NCI-H1436 treated with DMSO at 0.1 percent for 48 hours (cell line): ENCODE measurements around the gene KLK15.
"Not testable (repeated sequence)": the region's sequence is repeated elsewhere in the genome, so short reads cannot be mapped to it uniquely, and the experiment has no call there.

Source experiments
- DNase-seq: peaks from one replicate; lab custom pipeline; 2025; lab: John Stamatoyannopoulos, UW

The KLK15 gene

DNA sequence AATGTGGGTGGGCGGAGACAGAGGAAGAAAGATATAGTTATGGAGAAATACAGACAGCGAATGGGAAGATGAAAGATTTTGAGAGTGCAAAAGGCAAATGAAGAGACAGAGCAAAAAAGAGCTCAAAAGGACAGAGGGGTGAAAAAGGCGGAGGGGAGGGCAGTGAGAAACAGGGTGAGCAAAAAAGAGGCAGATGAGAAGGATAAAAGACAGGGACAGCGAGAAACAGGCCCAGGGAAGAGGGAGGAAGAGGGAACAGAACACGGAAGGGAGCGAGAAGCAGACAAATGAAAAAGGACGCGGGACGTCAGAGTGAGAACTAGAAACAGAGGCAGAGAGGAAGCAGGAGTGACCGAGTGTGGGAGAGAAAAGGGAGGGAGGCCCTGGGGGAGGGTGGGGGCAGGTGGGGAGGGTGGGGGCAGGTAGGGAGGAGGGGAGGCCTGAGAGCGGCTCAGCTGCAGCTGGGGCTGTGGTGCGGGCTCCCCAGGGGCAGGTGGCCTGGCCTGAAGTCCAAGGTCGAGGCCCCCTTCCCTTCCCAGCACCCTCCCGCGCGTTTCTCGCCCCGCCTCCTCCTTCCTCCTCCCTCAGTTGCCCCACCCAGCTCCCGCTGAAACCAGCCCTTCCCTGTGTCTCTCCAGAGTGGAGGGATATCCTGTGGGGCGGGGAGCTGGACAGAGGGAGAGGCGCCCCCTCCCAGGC lies 12.7 kb downstream of the KLK15 start:
- DNase-seq = no peak

DNA sequence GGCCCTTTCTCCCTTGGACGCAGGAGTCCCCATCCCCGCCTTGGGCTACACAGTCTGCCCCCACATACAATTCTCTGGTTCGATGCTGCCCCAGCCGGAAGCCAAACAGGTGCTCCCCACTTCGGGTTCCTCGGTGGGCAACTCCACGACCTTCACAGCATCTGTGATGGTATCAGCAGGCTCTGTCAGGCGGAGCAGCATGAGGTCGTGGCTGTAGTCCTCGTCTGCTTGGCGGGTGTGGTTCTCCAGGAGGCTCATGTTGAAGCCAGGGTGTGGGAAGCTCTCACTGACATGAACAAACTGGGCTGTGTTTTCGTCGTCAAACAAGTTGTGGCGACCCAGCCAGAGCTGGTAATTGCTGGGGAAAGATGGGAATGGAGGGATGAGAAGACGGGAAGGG lies 13.3 kb downstream of the KLK15 start:
- no peak for DNase-seq

DNA sequence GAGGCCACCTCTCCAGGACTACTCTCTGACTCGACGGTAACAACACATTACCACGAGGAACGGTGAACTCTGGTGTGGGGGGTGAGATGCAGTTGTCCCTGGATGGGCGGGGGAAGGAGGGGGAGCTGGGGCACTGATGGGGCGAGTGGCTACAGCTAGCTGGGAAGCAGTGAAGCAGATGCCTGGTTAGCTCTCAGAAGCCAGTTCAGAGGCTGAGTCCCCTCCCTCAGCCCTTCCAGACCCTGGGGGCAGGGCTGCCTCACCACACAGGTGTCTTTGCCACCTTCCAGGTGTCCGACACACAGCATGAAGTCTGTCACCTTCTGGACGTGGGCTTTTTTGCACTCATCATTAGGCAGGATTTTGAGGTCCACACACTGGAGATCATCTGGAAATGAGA lies 13.7 kb downstream of the KLK15 start:
- DNase-seq = no peak

DNA sequence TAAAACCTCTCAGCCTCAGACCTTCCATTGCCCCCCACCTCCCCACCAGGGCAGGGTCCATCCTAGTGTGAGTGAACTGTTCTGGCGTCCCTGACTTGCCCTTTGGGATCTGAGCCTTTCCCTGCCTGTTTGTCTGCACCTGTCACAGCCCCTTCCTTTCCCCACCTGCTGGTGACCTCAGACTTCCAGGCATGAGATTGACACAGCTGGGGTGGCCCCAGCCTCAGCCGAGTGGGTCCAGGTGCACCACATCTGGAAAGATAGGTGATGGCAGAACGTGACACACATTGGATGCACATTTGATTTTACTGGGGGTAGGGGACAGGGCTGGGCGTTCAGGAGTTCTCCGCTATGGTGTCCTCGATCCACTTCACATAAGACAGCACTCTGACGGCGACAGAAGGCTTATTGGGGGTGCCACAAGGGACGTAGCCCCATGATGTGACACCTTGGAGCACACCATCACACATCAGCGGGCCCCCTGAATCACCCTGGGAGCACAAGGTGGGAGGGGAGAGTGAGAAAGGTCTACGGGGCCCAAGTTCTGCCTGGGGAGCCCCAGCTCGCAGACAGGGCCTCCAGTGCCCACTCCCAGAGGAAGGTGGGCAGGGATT lies 14.4 kb downstream of the KLK15 start:
- DNase-seq = no peak

DNA sequence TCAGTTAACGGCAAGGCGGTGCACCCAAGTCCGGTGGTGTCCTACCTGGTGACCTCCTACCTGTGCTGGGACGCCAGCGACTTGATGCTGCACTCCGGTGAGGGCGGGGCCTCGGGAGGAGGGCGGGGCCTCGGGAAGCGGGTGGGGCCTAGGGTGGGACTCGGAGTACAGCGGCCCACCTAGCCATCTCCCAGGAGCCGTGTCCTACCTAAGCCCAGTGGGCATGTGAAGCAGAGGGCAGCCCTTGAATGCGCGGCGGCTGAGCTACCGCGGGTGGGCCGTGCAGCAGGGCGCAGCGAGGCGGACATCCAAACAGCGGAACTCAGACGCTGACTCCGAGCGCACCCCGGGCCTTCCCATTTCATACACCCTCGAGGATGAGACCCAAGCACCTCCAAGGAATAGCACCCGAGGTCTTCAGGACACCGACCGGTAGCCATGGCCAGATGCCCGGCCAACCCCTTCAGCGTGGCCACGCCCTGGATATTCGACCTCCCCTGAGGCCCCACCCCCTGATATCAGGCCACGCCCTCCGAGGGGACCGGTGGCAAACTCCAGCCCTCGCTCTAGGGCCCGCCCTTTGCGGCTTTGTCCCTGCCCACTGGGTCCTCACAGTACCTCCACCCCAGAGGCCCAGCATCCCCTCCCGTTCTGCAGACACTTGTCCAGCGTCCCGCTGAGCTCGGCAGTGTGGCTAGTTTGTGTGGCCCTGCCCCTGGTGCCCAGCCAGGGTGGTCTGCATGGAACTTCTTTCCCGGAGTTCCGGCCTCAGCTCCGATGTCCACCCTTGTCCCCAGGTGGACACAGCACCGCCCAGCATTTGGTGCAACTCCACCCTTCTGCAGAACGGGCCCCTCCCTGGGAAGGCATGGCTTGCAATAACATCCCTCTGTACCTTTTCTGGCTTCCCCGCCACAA lies 15.2 kb downstream of the KLK15 start:
- DNase-seq = no peak

DNA sequence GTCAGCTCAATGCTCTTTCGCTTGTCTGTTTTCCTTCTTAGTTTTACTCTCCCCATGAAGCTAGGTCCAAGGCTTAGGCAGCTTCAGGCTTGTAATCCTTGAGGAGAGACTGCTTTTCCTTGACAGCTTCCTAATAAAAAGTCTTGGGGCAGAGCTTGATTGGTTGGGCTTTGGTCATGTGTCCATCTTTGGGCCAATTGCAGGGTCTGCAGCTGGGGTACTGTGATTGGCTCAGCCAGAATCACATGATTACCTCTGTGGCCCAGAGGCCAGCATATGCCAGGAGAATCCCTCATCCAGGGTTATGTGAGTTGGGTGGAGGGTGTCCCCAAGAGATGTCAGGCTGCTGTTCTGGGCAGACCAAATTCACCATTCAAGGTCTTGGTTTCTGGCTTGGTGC lies 17.9 kb downstream of the KLK15 start:
- no peak for DNase-seq

DNA sequence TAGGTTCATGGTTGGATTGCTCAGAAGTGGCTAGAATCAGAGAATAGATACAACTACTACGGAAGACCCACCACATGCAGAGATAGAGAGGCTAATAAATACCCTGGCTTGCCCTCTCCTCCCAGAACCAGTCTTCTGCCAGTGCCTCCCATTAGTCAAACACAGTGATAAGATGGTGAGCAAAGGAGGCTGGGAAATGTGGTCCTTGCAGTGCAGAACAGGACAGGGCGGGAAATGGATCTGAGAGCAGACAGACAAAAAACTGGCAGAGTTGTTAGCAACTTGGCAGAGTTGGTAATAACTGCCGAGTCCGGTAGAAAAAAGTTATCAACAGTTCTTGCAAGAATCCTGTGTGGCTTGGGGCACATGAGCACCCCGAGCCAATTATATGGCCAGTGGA lies 18.5 kb downstream of the KLK15 start:
- DNase-seq = no peak

DNA sequence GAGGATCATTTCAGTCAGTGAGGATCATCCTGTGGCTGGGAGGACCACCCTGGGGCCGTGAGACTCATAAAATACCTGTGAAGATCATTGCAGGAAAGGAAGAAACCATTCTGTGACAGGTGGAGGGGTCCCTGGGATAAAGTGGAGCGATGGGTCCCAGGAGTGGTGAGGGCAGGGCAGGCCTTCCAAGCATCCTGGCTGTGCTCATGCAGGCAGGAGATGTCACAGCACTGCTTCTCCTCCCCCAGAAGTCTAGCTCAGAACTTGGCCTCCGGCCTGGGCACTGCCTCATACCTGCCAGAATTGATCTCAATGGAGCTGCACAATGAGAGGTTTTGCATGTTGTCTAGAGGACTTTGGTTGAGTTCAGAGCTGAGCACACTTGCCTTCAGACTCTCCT lies 20.9 kb downstream of the KLK15 start:
- no peak for DNase-seq

DNA sequence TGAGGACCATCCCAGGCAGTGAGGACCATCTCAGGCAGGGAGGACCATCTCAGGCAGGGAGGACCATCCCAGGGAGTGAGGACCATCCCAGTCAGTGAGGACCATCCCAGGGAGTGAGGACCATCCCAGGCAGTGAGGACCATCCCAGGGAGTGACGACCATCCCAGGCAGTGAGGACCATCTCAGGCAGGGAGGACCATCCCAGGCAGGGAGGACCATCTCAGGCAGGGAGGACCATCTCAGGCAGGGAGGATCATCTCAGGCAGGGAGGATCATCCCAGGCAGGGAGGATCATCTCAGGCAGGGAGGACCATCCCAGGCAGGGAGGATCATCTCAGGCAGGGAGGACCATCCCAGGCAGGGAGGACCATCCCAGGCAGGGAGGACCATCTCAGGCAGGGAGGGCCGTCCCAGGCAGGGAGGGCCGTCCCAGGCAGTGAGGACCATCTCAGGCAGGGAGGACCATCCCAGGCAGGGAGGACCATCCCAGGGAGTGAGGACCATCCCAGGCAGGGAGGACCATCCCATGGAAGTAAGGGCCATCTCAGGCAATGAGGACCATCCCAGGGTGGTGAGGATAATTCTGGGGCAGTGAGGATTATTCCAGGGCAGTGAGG lies 21.6 kb downstream of the KLK15 start:
- not testable (repeated sequence) for DNase-seq

DNA sequence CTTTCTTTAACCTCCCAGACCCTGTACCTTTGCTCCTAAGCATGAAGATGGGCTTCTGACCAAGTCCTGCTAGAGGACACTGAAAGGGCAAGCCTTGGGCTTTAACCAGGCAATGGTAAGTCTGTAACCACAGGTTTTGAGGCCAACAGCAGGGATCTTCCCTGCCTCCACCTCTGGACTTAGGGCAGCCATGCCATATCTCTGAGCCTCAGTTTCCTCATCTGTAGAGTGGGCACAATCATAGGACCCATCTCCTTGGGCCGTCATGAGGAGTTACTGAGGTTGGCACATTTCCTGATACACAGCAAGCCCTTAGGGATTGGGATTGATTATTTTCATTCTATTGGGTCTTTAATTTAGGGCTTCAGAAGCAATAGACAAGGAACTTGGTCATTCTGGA lies 24.5 kb downstream of the KLK15 start:
- DNase-seq = no peak

DNA sequence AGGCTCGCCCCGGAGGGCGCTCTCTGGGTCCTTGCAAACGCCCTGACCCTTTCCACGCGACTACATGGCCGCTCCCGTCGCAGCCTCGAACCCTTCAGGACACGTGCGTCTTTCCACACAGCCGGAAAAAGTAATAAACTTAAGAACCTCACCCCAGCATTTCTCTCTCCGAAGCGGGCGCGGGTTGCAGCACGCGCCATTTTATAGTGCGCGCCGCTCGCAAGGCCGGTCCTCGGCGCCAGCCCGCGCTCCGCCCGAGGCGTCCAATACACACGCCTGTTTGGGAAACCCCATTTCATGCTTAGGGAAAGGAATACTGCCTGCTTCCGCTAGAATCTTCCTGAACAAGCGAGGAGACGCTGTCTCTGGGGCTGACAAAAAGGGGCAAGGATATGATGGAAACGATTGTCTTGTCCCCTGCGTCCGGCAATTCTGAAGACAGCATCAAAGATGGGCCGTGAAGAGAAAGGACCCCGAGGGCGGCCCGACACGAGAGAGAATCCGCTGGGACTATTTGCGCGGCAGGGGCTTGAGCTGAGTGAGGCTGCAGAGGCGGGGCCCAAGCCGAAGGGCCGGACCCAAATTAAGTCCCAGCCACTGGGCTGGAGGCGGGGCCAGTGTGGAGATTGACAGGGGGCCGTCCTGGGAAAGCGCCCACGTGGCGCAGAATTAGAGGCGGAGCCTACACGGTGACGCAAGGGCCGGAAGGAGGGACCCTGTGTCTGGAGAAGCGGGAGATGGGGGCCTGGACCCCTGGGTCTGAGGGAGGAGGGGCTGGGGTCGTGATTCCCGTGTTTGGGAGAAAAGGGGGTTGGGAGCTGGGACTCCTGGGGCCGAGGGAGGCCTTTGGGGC lies 28.7 kb downstream of the KLK15 start:
- peak; percentile 94 for DNase-seq

DNA sequence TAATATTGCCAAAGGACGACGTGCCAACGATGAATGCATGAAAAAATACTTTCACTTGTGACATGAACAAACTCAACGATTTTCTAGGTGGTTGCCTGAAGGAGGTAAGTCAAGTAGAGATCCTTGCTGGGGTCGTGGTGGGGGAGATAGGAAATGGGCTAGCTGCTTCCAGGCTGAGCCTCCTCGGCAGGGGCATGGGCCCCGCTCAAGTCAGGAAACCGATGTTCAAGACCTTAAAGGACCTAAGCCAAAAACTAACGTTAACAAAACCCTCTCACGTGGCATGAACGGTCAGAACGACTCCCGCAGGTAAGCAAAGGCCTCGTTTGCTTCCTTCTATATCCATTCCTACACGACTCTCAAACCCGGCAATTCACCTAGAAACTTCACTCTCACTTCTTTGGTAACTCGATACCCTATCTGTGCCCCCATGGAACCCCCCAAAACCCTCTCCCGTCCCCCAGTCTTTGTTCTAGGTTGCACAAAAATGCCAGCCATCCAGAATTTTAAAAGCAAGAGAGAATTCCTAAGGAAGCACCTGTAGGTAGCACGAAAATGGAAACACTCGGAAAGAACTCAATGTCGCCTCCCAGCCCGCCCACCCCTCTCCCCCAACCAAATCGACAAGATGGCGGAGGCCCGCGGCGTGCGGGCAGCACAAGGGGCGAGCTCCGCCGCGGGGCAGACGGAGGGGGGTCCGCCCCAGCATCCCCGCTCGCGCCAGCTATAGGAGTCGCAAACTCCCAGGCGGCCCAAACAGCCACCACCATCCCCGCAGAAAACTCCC lies 29.5 kb downstream of the KLK15 start:
- no peak for DNase-seq

DNA sequence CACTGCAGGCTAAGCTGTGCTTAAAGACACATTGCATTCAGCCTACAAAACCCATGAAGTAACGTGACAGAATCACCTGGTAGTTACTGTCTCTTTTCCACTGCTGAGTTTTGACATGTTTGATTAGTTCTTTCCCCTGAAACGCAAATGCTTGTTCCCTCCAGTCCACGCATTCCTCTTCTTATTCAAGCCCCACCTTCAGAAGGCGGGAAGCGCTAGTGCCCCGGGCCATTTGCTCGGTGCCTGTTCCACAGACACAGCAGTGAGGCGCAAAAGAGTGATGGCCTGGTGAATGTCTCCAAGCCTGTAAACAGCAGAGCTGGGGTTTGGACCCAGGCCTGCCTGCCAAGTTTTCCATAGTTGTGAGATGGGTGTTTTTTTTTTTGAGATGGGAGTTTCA lies 32.3 kb downstream of the KLK15 start:
- no peak for DNase-seq

DNA sequence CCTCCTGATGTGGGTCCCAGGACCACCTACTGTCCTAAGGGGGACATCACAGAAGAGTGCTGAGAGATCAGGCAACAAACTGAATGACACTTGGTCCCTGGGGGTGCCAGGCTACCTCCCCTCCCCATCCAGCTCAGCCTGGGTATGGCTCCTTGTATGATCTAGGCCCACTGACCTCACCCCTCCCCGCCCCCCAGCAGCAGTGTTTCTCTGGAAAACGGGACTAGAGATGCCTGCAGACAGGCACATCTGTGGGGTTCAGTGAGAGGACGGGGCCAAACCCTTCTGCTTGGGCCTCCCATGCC lies 33.9 kb downstream of the KLK15 start:
- no peak for DNase-seq

DNA sequence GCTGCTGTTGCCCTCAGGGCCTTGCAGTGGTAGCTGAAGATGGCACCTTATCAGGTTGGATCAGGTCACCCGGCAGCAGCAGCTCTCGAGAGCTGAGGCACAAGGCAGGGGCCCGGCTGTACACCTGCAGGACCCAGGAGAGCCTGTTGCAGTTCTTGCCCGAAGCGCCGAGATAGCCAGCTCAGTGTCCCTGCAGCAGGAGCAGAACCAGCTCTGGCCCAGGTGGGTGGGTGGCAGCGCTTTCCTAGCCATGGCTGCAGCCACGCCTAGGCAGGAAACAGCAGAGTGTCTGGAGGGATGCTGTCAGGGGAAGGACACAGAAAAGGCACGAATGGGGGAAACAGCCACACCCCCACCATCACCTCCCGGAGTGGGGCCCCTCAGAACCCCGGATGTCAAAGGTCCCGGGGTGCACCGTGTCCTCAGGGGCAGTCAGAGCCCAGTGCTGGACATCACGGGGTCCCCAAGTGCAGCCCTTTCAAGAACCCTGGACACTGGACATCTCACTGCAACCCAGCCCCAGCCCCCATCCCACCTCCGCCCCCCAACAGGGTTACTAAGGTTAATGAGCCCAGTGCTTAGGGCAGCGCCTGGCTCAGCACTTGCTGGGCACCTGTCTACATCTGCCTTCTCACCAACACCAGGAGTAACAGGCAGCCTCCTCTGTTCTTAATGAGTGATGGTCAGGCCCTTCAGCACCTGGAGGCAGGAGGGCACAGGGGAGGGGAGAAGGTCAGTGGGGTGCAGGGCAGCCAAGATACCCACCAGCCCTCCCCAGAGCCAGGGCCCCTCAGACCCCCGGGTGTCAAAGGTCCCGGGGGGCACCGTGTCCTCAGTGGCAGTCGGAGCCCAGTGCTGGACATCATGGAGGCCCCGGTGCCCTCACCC lies 34.5 kb downstream of the KLK15 start:
- no peak for DNase-seq

DNA sequence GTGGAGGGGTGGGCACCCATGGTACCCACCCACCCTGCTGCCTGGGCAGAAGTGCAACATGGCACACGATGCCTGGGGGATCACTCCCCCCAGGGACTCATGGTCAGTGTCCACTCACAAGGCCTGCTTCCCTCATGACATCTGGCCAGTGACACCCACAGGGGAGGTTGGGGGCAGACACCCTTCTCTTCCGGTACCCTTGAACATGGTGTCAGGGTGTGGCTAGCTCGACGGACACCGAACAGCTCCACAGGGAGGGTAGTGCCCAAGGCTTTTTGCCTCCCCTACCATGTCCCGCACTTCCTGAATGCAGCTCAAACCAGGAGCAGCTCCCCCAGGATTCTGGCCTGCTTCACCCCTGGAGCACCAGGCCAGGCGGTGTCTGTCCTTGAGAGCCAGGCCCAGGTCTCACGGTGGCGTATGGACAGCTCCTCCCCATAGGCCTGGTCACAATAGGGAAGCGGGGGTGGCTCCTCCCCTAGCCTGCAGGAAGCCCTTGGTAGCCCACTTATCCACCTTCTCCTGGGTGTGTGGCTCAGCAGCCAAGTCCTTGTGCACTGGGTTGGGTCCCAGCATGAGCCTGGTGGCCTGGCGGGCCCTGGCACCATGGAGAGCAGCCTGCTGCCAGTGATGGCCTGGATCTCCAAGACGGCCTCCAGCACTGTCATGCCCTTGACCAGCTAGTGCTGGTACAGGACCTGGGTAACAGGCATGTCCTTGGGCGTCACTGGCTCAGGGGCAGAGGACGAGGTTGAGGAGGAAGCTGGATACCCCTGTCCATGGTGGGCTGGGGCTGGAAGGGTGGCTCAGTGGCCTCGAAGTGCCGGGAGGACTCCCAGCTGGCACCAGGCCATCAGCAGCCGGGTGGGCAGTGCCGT lies 35.4 kb downstream of the KLK15 start:
- DNase-seq = no peak

DNA sequence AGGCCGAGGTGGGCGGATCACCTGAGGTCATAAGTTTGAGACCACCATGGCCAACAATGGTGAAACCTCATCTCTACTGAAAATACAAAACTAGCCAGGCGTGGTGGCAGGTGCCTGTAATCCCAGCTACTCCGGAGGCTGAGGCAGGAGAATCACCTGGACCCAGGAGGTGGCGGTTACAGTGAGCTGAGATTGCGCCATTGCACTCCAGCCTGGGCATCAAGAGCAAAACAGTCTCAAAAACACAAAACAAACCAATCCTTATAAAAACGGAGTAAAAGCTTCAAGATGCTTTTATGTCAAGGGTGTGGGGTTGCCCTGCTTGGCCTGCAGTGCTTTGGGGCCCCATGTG lies 36.0 kb downstream of the KLK15 start:
- DNase-seq = no peak

DNA sequence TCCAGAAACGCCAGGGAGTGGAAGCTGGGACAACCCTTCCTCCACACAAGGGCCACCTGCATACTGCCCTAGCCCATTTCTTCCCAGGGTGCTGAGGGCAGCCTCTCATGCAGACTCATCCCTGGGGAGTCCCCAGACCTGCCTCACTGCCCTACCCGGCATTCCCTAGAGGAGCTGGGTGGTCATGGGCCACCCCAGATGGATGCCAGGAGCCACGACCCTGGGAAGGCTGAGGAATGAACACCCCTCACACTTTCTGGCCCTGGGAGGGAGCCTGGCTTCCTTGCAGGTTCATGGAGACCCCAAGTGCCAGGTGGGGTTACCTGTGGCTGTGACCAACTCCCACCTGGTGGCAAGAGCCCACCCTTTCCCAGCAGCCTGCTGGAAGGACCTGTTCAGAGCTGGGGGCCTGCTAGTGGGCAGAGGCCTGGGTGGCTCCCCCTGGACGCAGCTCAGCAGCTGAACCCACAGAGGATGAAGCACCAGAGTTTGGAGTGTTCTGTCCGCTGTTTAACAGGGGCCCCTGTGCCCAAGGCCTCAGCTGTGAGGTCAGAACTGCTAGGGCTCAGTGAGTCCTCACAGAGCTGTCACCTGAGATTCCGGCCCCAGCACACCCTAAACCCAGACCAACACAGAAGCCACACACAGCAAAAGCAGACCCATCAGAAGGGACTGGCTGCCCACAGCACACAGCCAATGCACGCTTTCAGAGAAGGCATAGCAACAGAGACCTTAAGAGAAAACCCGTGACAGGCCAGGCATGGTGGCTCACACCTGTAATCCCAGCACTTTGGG lies 36.5 kb downstream of the KLK15 start:
- DNase-seq = no peak
